HPDE6-E6E7 (cell line): Measurements from ENCODE around the gene ZNF141.
"Not testable (repeated sequence)": the region's sequence is repeated elsewhere in the genome, so short reads cannot be mapped to it uniquely, and the experiment has no call there.

Experiments
- DNase-seq: peaks from one replicate; pipeline ENCODE4 v3.0.0; 2011; ENCODE audit warnings: missing footprints; ENCODE audit errors: extremely low spot score

Gene ZNF141

GRCh38 chr4:337143-337931, at the start of gene ZNF141:
Gene ZNF141 (plus strand): TSS chr4:337814. CDS start chr4:337984, 170 bp downstream.
- DNase-seq: peak; percentile 99

GRCh38 chr4:288891-289290, 48.7 kb upstream of the ZNF141 start:
- DNase-seq: no peak

DNA sequence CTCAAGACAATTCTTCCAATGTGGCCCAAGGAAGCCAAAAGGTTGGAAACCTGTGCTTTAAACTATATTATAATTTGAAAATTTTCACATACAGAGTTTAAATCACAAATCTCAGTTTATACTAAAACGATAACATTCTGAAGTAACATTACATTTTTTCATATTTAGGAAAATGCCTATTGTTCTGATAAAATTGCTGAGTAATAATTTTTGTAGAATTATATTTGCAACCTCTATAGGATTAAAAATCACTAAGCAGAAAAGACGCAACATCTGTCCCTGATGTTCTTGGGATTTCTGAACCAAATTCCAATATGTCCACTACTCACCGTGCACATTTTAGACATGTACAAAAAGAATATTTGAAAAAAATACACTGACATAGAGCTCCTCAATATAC, 42.9 kb upstream of the ZNF141 start:
- DNase-seq: no peak

DNA sequence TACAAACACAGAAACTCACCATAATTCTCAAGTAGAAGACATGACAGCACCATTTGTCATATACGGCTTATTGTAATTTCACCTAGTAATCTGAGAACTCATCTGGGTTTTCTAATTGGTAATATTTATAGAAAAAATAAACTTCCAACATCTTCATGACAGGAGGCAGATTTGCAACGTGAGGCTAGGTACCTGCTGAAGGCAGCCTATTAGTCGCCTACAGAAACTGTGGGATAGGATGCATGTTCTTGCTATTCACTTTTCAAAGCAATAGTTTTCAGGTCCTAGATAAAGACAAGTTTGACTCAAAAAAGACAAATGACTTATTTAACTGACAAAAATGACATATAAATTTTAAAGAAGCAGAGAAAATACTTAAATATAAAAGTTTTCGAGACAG, 35.2 kb upstream of the ZNF141 start:
- no peak for DNase-seq

- DNase-seq: not testable (repeated sequence)
Observed at GRCh38 chr4:304516-304915, 33.1 kb upstream of the ZNF141 start.

- DNase-seq: peak; percentile 98
Observed at GRCh38 chr4:304969-305680, 32.5 kb upstream of the ZNF141 start, which contains the start of gene ZNF732. Gene ZNF732 (minus strand): TSS chr4:305474. CDS start chr4:305310, 164 bp downstream.

- DNase-seq: no peak
Observed at GRCh38 chr4:306551-306961, 31.1 kb upstream of the ZNF141 start.

- no peak for DNase-seq
Observed at GRCh38 chr4:309807-310206, 27.8 kb upstream of the ZNF141 start.

DNA sequence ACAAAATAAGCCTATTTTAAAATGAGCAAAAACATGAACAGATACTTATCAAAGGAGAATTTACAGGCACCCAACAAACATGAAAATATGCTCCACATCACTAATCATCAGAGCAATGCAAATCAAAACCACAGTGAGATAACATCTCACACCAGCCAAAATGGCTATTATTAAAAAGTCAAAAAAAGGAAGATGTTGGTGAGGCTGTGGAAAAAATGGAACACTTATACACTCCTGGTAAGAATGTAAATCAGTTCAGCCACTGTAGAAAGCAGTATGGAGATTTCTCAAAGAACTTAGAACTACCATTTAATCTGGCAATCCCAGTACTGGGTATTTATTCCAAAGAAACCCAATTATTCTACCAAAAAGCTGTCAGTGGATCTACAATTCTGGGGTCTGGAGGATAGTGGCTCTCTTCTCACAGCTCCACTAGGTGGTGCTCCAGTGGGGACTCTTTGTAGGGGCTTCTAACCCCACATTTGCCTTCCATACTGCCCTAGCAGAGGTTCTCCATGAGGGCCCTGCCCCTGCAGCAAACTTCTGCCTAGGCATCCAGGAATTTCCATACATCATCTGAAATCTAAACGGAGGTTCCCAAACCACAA, 23.2 kb upstream of the ZNF141 start:
- no peak for DNase-seq

- DNase-seq: no peak
Observed at GRCh38 chr4:328729-329128, 8.9 kb upstream of the ZNF141 start.

DNA sequence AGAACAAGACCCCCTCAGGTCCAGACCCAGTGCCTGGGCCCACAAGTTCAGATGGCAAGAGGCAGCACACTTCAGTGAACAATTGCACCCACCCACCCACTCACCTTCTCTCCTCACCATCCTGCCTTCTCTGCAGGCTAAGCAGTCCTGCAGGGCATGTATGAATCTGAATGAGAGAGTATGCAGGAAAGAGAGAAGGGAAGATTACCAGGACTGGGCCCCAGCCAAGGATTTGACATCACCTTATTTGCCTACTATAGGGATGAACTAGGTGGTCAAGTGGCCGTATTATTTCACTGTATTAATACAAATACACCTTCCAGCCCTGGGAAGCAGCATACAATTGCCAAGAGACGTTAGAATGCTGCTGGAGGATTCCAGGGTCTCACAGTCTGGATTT, 2.1 kb upstream of the ZNF141 start:
- no peak for DNase-seq

GRCh38 chr4:336099-336892, 1.3 kb upstream of the ZNF141 start:
- no peak for DNase-seq

DNA sequence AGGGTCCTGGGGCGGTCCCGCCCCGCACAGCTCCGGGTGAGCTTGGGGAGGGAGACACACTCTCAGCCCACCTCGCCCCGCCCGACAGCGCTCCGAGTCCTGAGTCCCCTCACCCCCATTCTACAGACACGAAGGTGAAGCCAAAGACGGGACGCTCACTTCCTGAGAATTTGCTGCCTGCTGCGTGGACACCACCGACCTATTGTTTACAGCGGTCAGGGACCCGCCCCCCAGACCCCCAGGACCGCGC, 796 bp upstream of the ZNF141 start:
- no peak for DNase-seq

GRCh38 chr4:337932-338758, 531 bp downstream of the ZNF141 start:
- no peak for DNase-seq

GRCh38 chr4:338759-339097, 1.1 kb downstream of the ZNF141 start:
- no peak for DNase-seq

DNA sequence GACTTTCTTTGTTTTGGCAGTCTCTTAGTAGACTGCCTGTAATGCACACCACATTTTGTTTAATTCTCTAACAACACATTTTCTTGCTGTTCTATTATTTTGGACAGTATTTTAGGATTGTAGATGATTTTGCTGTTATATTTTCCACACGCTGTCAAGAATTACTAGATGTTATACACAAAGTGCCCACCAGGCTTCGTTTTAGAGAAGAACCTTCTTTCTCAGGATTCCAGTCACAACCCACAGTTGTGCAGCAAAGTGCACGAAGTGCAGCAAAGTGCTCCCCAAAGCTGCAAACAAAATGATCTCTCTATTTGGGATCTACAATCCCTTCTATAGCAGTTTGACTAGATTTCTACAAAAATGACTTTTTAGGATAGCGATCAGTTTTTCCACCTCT, 2.4 kb downstream of the ZNF141 start:
- no peak for DNase-seq

- no peak for DNase-seq
Observed at GRCh38 chr4:373062-373839, 35.6 kb downstream of the ZNF141 start.

- no peak for DNase-seq
Observed at GRCh38 chr4:374298-375160, 36.9 kb downstream of the ZNF141 start.

GRCh38 chr4:384311-385010, 46.8 kb downstream of the ZNF141 start:
- no peak for DNase-seq
